Mammary epithelial cell (primary cell): ENCODE measurements around the gene PARD3B.

Experiments used
- CTCF ChIP-seq, 2 donors: IDR thresholded peaks in 1 of 2; conservative IDR thresholded peaks in 1 of 2; 2 replicates each; pipeline ENCODE4 v1.5.1; 2011 to 2012; ENCODE audit warnings: inconsistent platforms in 2 of 2, low read length in 2 of 2, mild to moderate bottlenecking in 2 of 2, control low read depth in 1 of 2, low read depth in 1 of 2; ENCODE audit not compliant: insufficient read depth in 1 of 2; ENCODE audit errors: extremely low read depth in 1 of 2
- EZH2 ChIP-seq: IDR thresholded peaks from 2 replicates; pipeline ENCODE4 v1.6.1; 2012; ENCODE audit warnings: low read length, inconsistent platforms, borderline replicate concordance

- TF ChIP-seq CTCF (conservative IDR thresholded peaks at IDR 0.05 in 1 of 2, IDR thresholded peaks at IDR 0.05 in 1 of 2; ENCODE audit: extremely low read depth in 1 of 2, insufficient read depth in 1 of 2, low read depth in 1 of 2, low read length in 2 of 2) (no peak), EZH2 (no peak)
Observed at GRCh38 chr2:205543262-205543843, 998.1 kb downstream of the PARD3B start.
